Measurements from ENCODE around the gene MAEL.
"Not testable (repeated sequence)": the region's sequence is repeated elsewhere in the genome, so short reads cannot be mapped to it uniquely, and the experiment has no call there.

Gene MAEL

DNA sequence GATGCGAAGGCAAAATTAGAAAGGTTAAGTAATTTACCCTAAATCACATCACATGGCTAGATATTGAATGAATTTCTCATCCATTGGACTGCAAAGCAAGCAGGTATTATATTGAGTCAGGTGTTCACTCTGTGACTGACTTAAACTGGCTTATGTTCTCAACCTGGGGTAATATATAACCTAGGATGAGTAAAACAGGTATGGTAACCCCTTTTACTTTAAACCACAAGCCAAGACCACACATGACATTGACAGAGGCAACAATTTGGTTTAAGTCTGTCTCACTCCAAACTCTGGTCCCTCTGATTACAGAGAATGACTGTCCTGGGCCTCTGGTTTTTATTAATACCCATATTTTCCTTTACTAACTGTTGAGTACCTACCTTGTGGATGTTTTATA, 33.3 kb downstream of the MAEL start:
- H3K4me1 ChIP-seq (ENCODE audit: control insufficient read depth in 1 of 2, insufficient read depth in 2 of 2, low read length in 2 of 2) = no peaks in the 10 kb centered on the region
- no peak overlapping the region for H3K27ac ChIP-seq (ENCODE audit: low read length)
- H3K36me3 ChIP-seq (ENCODE audit: control insufficient read depth in 1 of 2, insufficient read depth in 2 of 2, low read length in 2 of 2) = no peaks in the 10 kb centered on the region
- no peaks in the 10 kb centered on the region for H3K9me3 ChIP-seq (ENCODE audit: control insufficient read depth in 1 of 2, low read length in 2 of 2)
- H3K27me3 ChIP-seq (ENCODE audit: low read depth, low read length) = no peaks in the 10 kb centered on the region
- no peak overlapping the region for H3K4me3 ChIP-seq (ENCODE audit: low read depth in 1 of 2, low read length in 2 of 2)

DNA sequence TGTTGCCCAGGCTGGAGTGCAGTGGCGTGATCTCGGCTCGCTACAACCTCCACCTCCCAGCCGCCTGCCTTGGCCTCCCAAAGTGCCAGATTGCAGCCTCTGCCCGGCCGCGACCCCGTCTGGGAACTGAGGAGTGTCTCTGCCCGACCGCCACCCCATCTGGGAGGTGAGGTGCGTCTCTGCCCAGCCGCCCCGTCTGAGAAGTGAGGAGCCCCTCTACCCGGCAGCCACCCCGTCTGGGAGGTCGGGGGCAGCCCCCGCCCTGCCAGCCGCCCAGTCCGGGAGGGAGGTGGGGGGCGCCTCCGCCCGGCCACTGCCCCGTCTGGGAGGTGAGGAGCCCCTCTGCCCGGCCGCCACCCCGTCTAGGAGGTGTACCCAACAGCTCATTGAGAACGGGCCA, 40.5 kb downstream of the MAEL start:
- not testable (repeated sequence) for H3K4me1 ChIP-seq (ENCODE audit: control insufficient read depth in 1 of 2, insufficient read depth in 2 of 2, low read length in 2 of 2); H3K36me3 ChIP-seq (ENCODE audit: control insufficient read depth in 1 of 2, insufficient read depth in 2 of 2, low read length in 2 of 2); H3K4me3 ChIP-seq (ENCODE audit: low read depth in 1 of 2, low read length in 2 of 2); H3K27ac ChIP-seq (ENCODE audit: low read length); H3K9me3 ChIP-seq (ENCODE audit: control insufficient read depth in 1 of 2, low read length in 2 of 2); H3K27me3 ChIP-seq (ENCODE audit: low read depth, low read length)

DNA sequence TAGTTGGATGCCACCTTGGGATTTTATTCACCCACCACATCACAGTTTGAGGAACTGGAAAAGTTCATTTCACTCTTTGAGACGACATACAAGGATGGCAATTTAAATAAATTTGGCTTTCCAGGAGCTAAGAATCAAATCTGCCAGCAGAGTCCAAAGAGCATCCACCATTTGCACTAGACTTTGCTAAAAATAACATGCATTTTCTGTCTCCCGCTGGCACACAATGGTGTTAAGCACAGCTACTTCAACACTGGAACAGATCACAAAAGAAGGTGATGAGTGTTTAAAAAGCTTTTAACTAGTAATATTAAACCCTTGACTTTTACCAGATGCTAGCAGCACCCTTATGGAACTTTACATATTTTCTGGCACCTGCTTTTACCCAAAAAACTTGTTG, 44.6 kb downstream of the MAEL start:
- no peaks in the 10 kb centered on the region for H3K36me3 ChIP-seq (ENCODE audit: control insufficient read depth in 1 of 2, insufficient read depth in 2 of 2, low read length in 2 of 2)
- H3K9me3 ChIP-seq (ENCODE audit: control insufficient read depth in 1 of 2, low read length in 2 of 2) = no peaks in the 10 kb centered on the region
- H3K27ac ChIP-seq (ENCODE audit: low read length) = no peak overlapping the region
- H3K4me3 ChIP-seq (ENCODE audit: low read depth in 1 of 2, low read length in 2 of 2) = no peak overlapping the region
- no peaks in the 10 kb centered on the region for H3K27me3 ChIP-seq (ENCODE audit: low read depth, low read length)
- H3K4me1 ChIP-seq (ENCODE audit: control insufficient read depth in 1 of 2, insufficient read depth in 2 of 2, low read length in 2 of 2) = no peaks in the 10 kb centered on the region

DNA sequence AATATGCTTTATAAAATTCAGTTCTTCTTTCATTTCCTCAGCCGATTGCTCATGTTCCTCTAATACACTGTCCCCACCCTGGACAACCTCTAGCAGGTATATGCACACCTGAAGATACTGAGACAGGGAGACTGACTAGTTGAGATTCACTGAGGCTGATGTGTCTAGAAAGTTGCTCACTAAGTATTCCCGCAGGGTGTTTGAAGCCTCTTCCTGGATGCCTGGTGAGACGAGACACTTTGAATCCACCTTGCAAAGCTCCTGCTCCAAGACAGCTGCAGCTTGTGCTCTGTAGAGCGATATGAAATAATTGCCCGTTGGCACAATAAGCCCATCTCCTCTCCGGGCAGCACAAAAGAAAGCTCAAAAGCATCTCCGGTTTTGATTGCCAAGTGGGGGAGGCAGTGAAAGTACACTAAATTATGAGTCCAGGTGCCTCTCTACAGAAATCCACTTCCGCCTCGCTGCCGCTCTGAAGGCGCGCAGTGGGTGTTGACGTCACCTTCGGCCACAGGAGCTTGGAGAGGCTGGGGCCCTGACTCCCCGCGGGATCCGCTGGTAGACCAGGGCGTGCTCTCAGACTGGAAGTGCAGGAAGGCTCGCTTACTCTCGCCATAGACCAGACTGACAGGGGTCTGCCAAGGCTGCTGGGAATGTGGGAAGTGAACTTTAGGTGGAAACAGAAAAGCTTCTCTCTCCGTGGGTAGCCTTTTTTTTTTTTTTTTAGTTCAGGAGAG, 54.8 kb downstream of the MAEL start:
- Histone ChIP-seq H3K36me3 (ENCODE audit: control insufficient read depth in 1 of 2, insufficient read depth in 2 of 2, low read length in 2 of 2) (no peaks in the 10 kb centered on the region), H3K27me3 (ENCODE audit: low read depth, low read length) (no peaks in the 10 kb centered on the region), H3K4me1 (ENCODE audit: control insufficient read depth in 1 of 2, insufficient read depth in 2 of 2, low read length in 2 of 2) (no peaks in the 10 kb centered on the region), H3K4me3 (ENCODE audit: low read depth in 1 of 2, low read length in 2 of 2) (peak overlapping the region; percentile 43 to 62), H3K9me3 (ENCODE audit: control insufficient read depth in 1 of 2, low read length in 2 of 2) (no peaks in the 10 kb centered on the region), H3K27ac (ENCODE audit: low read length) (no peak overlapping the region)

DNA sequence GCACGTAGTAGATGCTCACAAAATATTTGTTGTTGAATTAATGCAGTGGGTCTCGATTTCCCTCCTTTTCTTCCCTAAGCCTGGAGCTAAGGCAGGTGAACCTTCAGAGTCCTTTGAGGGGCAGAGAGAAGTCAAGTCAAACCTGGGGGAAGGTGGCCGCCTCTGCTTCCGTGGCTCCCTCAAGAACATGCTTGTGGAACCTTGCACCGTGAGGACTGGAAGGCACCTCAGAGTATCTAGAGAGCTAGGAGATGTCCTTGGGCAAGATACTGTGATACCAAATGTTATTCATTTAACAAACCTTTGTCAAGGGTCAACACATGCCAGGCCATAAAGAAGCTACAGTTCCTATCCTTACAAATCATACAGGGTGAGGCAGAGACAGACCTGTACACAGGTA, 62.8 kb downstream of the MAEL start:
- H3K36me3 ChIP-seq (ENCODE audit: control insufficient read depth in 1 of 2, insufficient read depth in 2 of 2, low read length in 2 of 2) = no peaks in the 10 kb centered on the region

DNA sequence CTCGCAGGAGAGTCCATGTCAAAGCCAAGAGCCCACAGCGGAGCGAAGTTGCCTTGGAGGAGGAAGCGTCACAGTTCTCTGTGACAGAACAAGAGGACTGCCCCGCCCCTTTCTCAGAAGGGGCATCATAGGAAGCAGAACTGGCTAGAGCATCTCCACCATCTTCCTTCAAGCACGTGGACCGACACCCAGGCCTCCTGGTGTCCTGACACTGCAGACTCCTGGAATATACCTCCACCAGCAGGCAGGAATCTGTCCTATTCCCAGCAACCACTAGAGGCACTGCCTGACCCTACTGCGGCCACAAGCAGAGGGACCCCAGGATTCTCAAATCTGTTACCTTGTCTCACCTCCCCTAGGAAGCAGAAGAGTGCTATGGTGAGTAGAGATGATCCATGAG, 63.3 kb downstream of the MAEL start:
- H3K4me3 ChIP-seq (ENCODE audit: low read depth in 1 of 2, low read length in 2 of 2) = no peak overlapping the region
- H3K9me3 ChIP-seq (ENCODE audit: control insufficient read depth in 1 of 2, low read length in 2 of 2) = no peaks in the 10 kb centered on the region
- no peaks in the 10 kb centered on the region for H3K36me3 ChIP-seq (ENCODE audit: control insufficient read depth in 1 of 2, insufficient read depth in 2 of 2, low read length in 2 of 2)
- no peaks in the 10 kb centered on the region for H3K4me1 ChIP-seq (ENCODE audit: control insufficient read depth in 1 of 2, insufficient read depth in 2 of 2, low read length in 2 of 2)
- peaks cover 6% of the 10 kb centered on the region for H3K27me3 ChIP-seq (ENCODE audit: low read depth, low read length)
- no peak overlapping the region for H3K27ac ChIP-seq (ENCODE audit: low read length)

More for the DNA sequence above, 62.8 kb downstream of the MAEL start:
- peaks cover 6% of the 10 kb centered on the region for H3K27me3 ChIP-seq (ENCODE audit: low read depth, low read length)
- no peak overlapping the region for H3K4me3 ChIP-seq (ENCODE audit: low read depth in 1 of 2, low read length in 2 of 2)
- no peak overlapping the region for H3K27ac ChIP-seq (ENCODE audit: low read length)
- no peaks in the 10 kb centered on the region for H3K9me3 ChIP-seq (ENCODE audit: control insufficient read depth in 1 of 2, low read length in 2 of 2)
- no peaks in the 10 kb centered on the region for H3K4me1 ChIP-seq (ENCODE audit: control insufficient read depth in 1 of 2, insufficient read depth in 2 of 2, low read length in 2 of 2)

DNA sequence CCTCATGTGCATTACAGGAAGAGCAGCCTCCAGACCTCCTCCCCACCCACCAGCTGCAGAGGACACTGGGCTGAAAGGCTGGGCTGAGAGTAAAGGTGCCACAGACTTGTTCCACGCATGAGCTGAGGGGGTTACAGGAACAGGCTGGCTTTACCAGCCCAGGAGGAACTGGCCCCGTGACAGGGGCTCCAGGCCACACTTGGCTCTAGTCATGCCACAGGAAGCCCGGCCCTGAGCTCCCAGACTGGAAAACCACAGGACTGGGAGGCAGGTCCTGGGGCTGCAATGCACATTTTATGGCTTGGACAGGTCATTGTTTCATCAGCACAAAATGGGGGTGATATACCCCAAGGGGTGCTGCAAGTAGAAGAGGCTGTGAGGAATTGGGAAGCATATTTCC, 65.5 kb downstream of the MAEL start:
- Histone ChIP-seq H3K9me3 (ENCODE audit: control insufficient read depth in 1 of 2, low read length in 2 of 2) (no peaks in the 10 kb centered on the region), H3K27ac (ENCODE audit: low read length) (no peak overlapping the region), H3K4me3 (ENCODE audit: low read depth in 1 of 2, low read length in 2 of 2) (no peak overlapping the region), H3K4me1 (ENCODE audit: control insufficient read depth in 1 of 2, insufficient read depth in 2 of 2, low read length in 2 of 2) (no peaks in the 10 kb centered on the region), H3K27me3 (ENCODE audit: low read depth, low read length) (peaks cover 6% of the 10 kb centered on the region), H3K36me3 (ENCODE audit: control insufficient read depth in 1 of 2, insufficient read depth in 2 of 2, low read length in 2 of 2) (no peaks in the 10 kb centered on the region)

DNA sequence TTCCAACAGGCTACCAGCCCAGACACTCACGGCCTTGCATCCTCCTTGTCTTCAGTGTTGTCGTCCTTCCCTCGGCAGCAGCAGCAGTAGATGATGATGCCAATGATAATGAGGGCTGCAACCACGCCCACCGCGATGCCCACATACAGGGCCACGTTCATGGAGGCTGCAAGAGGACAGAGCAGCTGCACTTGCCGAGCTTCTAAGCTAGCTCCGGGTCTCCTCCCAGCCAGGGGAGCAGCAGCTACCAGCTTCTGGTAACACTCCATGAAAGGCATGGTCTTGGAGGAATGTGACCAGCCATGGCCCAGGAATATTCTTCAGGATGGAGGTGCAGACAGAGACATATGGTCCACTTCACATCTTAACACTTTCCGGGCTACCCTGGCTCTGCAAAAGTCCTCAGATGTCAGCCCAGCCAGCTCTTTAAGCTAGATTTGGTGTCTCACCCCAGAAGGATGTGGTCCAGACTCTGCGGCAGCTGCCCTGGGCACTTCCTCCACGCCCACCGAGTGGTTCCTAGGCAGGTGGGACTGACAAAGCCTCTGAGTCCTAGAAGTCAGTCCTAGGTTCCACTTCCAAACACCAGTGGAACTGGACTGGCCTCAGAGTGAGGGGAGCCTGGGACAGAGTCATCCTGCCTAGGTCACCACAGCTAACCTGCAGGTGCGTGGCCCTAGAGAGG, 66.0 kb downstream of the MAEL start:
- no peaks in the 10 kb centered on the region for H3K4me1 ChIP-seq (ENCODE audit: control insufficient read depth in 1 of 2, insufficient read depth in 2 of 2, low read length in 2 of 2)
- H3K27ac ChIP-seq (ENCODE audit: low read length) = no peak overlapping the region
- H3K4me3 ChIP-seq (ENCODE audit: low read depth in 1 of 2, low read length in 2 of 2) = no peak overlapping the region
- no peaks in the 10 kb centered on the region for H3K9me3 ChIP-seq (ENCODE audit: control insufficient read depth in 1 of 2, low read length in 2 of 2)
- peaks cover 6% of the 10 kb centered on the region for H3K27me3 ChIP-seq (ENCODE audit: low read depth, low read length)
- H3K36me3 ChIP-seq (ENCODE audit: control insufficient read depth in 1 of 2, insufficient read depth in 2 of 2, low read length in 2 of 2) = no peaks in the 10 kb centered on the region

DNA sequence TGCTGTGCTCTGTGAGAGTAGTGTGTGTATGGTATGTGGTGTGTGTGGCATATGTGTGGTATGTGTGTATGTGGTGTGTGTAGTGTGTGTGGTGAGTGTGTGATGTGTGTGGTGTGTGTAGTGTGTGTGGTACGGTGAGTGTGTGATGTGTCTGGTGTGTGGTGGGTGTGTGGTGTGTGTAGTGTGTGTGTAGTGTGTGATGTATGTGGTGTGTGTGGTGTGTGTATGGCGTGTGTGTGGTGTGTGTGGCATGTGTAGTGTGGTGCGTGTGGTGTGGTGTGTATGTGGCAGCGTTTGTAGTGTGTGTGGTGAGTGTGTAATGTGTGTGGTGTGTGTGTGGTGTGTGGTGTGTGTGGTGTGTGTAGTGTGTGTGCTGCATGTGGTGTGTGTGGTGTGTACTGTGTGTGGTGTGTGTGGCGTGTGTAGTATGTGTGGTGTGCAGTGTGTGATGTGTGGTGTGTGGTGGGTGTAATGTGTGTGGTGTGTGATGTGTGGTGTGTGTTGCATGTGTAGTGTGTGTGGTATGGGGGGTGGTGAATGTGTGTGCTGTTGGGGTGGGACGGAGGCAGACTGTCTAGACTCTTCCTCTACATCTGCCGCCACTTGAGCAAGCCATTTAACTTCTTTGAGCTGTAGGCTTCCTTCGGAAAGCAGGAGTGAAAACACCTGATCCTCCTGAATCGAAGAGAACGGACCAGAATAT, 67.6 kb downstream of the MAEL start:
- Histone ChIP-seq H3K4me3 (ENCODE audit: low read depth in 1 of 2, low read length in 2 of 2) (no peak overlapping the region), H3K36me3 (ENCODE audit: control insufficient read depth in 1 of 2, insufficient read depth in 2 of 2, low read length in 2 of 2) (no peaks in the 10 kb centered on the region)

DNA sequence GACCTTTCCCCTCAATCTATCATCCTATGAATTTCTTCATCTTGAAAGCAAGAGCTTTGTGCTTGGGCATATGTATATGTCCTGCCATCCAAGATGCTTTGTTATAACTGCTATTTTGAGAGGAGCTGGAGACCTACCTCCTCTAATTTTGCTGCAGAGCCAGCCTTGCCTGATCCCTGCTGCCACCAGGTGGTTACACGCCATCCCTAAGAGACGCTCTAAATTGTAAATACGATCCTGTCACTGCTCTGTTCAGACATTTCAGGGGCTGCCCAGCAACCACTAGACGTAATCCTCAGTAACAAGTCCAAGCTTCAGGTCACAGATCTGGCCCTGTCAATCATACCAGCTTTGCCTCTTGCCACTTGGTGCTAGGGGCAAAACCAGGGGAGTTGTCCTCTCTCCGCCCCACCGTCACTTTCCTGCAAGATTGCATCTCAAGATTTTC, 68.2 kb downstream of the MAEL start:
- peaks cover 6% of the 10 kb centered on the region for H3K27me3 ChIP-seq (ENCODE audit: low read depth, low read length)
- no peaks in the 10 kb centered on the region for H3K36me3 ChIP-seq (ENCODE audit: control insufficient read depth in 1 of 2, insufficient read depth in 2 of 2, low read length in 2 of 2)
- no peaks in the 10 kb centered on the region for H3K9me3 ChIP-seq (ENCODE audit: control insufficient read depth in 1 of 2, low read length in 2 of 2)
- no peaks in the 10 kb centered on the region for H3K4me1 ChIP-seq (ENCODE audit: control insufficient read depth in 1 of 2, insufficient read depth in 2 of 2, low read length in 2 of 2)
- H3K27ac ChIP-seq (ENCODE audit: low read length) = no peak overlapping the region
- H3K4me3 ChIP-seq (ENCODE audit: low read depth in 1 of 2, low read length in 2 of 2) = no peak overlapping the region

More for the DNA sequence above, 67.6 kb downstream of the MAEL start:
- H3K9me3 ChIP-seq (ENCODE audit: control insufficient read depth in 1 of 2, low read length in 2 of 2) = no peaks in the 10 kb centered on the region
- H3K4me1 ChIP-seq (ENCODE audit: control insufficient read depth in 1 of 2, insufficient read depth in 2 of 2, low read length in 2 of 2) = no peaks in the 10 kb centered on the region
- no peak overlapping the region for H3K27ac ChIP-seq (ENCODE audit: low read length)
- peaks cover 6% of the 10 kb centered on the region for H3K27me3 ChIP-seq (ENCODE audit: low read depth, low read length)

DNA sequence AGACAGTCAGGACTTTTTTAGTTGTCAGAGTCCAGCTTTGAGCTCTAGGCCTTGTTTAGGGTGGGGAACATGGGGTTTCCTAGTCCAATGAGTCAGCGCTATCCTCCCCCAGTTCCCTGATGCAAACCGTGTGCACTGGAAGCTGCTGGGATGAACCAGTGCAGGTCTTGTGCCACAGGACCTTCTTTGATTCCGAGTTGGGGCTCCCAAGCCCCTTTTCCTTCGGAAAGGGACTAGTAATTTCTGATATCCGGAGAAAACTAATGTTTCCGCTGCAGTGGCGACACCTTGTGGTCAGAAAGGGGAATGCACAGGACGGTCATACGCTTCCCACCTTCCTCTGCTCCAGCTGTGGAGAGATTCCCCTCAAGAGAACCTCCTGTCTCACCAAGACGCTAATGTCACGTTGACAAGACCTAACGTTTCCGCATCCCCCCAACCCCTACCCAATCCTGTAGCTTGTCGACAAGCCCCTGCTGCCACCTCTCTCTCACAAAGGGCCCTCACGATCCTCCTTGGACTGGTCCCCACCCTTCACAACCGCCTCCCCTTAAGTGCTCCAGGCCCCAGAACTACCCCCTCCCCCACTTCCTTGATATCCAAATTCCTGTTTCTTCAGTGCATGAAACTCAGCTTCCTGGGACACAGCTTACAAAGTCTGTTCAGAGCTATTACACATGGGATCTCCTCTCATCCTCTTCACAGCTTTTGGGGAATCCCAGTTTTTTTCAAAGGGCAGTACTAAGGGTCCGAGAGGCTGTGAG, 70.1 kb downstream of the MAEL start:
- H3K27ac ChIP-seq (ENCODE audit: low read length) = no peak overlapping the region
- no peak overlapping the region for H3K4me3 ChIP-seq (ENCODE audit: low read depth in 1 of 2, low read length in 2 of 2)
- H3K9me3 ChIP-seq (ENCODE audit: control insufficient read depth in 1 of 2, low read length in 2 of 2) = no peaks in the 10 kb centered on the region
- peaks cover 2% of the 10 kb centered on the region for H3K27me3 ChIP-seq (ENCODE audit: low read depth, low read length)
- H3K4me1 ChIP-seq (ENCODE audit: control insufficient read depth in 1 of 2, insufficient read depth in 2 of 2, low read length in 2 of 2) = no peaks in the 10 kb centered on the region
- H3K36me3 ChIP-seq (ENCODE audit: control insufficient read depth in 1 of 2, insufficient read depth in 2 of 2, low read length in 2 of 2) = no peaks in the 10 kb centered on the region

All from muscle layer of duodenum (tissue), 2 donors.